ENCODE results near the gene GSTP1. TPM values are rescaled to one million over a fixed set of nuclear protein-coding genes. Genes with fewer than 3 reads are reported as not detected.

Gene GSTP1
- polyA plus RNA-seq (2013, experiment 1 of 2): 535 TPM
- 543 TPM for polyA plus RNA-seq (2013, experiment 2 of 2)

DNA sequence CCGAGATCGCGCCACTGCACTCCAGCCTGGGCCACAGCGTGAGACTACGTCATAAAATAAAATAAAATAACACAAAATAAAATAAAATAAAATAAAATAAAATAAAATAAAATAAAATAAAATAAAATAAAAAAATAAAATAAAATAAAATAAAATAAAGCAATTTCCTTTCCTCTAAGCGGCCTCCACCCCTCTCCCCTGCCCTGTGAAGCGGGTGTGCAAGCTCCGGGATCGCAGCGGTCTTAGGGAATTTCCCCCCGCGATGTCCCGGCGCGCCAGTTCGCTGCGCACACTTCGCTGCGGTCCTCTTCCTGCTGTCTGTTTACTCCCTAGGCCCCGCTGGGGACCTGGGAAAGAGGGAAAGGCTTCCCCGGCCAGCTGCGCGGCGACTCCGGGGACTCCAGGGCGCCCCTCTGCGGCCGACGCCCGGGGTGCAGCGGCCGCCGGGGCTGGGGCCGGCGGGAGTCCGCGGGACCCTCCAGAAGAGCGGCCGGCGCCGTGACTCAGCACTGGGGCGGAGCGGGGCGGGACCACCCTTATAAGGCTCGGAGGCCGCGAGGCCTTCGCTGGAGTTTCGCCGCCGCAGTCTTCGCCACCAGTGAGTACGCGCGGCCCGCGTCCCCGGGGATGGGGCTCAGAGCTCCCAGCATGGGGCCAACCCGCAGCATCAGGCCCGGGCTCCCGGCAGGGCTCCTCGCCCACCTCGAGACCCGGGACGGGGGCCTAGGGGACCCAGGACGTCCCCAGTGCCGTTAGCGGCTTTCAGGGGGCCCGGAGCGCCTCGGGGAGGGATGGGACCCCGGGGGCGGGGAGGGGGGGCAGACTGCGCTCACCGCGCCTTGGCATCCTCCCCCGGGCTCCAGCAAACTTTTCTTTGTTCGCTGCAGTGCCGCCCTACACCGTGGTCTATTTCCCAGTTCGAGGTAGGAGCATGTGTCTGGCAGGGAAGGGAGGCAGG lies at the start of gene GSTP1:
TSS of gene GSTP1 (plus strand) at position 566 of the 958 bp plus-strand sequence. CDS start at position 598, 32 bp downstream.
- Histone ChIP-seq H2AFZ (ENCODE audit: low read depth, low read length) (no peak within 1 kb of the TSS), H3K36me3 (ENCODE audit: control insufficient read depth in 1 of 2, insufficient read depth in 2 of 2, low read depth in 1 of 2, low read length in 2 of 2) (peaks cover 23 to 31% of the 10 kb centered on the region in 2 experiments), H2BK120ac (ENCODE audit: low read depth, low read length) (peak within 1 kb of the TSS; percentile 96), H3K4me3 (ENCODE audit: insufficient read depth in 1 of 2, low read depth in 1 of 2, low read length in 2 of 2) (peak within 1 kb of the TSS; percentile 84 to 85), H4K91ac (ENCODE audit: low read length) (peak within 1 kb of the TSS; percentile 77), H3K9ac (ENCODE audit: low read length) (peak within 1 kb of the TSS; percentile 92), H2BK5ac (ENCODE audit: low read depth, low read length, poor library complexity, severe bottlenecking) (peak within 1 kb of the TSS; percentile 71), H3K18ac (ENCODE audit: low read depth in 1 of 2, low read length in 2 of 2) (peak within 1 kb of the TSS; percentile 34 to 94), H2AK5ac (ENCODE audit: low read length, severe bottlenecking) (peak within 1 kb of the TSS; percentile 65), H3K14ac (ENCODE audit: low read length in 2 of 2) (peak within 1 kb of the TSS; percentile 14 to 39), H3K9me3 (ENCODE audit: control insufficient read depth, low read length) (no peaks in the 10 kb centered on the region), H3K4me2 (ENCODE audit: low read length, poor library complexity, severe bottlenecking) (peak within 1 kb of the TSS; percentile 76), H2BK12ac (ENCODE audit: low read length in 2 of 2) (peak within 1 kb of the TSS in 1 of 2 experiments; percentile 64), H2BK15ac (ENCODE audit: low read depth, poor library complexity, severe bottlenecking) (peak within 1 kb of the TSS; percentile 63), H3K4me1 (ENCODE audit: control insufficient read depth, insufficient read depth, low read depth, low read length) (peaks cover 38% of the 10 kb centered on the region), H3K79me1 (replicated peaks; ENCODE audit: low read length, poor library complexity, severe bottlenecking) (peaks cover 4% of the 10 kb centered on the region), H4K8ac (ENCODE audit: low read length) (peak within 1 kb of the TSS; percentile 82), H3K23ac (ENCODE audit: low read length in 2 of 2) (no peak within 1 kb of the TSS), H3K27me3 (ENCODE audit: control insufficient read depth in 1 of 2, insufficient read depth in 1 of 2, low read length in 2 of 2) (peaks cover 0 to 32% of the 10 kb centered on the region in 2 experiments), H3K27ac (ENCODE audit: low read length, poor library complexity, severe bottlenecking) (peak within 1 kb of the TSS; percentile 74), H3K4ac (ENCODE audit: low read depth in 1 of 2, low read length in 2 of 2) (peak within 1 kb of the TSS; percentile 58 to 82)
- under 1% methylated on average over 66 of the region's 81 CpGs for WGBS
- peak; percentile 94 for DNase-seq

DNA sequence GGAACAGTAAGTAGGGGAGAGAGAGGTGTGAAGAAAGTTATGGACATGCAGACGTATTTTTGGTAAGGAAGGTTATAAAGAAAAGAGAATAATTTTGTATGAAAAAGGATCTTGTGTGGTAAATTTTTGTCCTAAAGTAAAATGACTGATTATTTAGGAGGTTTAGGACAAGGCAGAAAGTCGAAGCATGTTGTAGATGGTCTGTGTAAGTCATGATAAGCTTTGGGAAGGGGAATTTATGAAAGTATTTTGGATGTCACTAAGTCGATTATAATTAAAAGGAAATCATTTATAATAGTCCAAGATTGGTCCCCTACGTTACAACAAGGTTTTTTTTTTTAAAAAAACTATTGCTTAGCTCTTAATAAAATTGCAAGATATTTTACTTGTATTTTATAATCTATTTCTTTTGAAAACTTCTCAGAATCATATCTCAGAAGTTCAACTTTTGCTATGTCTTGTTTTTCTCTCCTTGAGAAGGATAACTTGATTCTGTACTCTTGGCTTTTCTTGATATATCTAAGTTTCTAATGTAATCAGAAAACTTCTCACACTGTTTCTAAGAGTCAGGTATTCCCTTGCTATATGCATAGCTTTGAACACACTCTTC lies 49.4 kb upstream of the GSTP1 start:
- H2AFZ ChIP-seq (ENCODE audit: low read depth, low read length): no peak overlapping the region
- no peak overlapping the region for H3K4me2 ChIP-seq (ENCODE audit: low read length, poor library complexity, severe bottlenecking)
- 5% methylated on average over 2 of the region's 4 CpGs for WGBS
- H3K79me1 ChIP-seq (replicated peaks; ENCODE audit: low read length, poor library complexity, severe bottlenecking): no peaks in the 10 kb centered on the region
- DNase-seq: peak; percentile 23
- H4K8ac ChIP-seq (ENCODE audit: low read length): no peak overlapping the region
- H3K27me3 ChIP-seq (ENCODE audit: control insufficient read depth in 1 of 2, insufficient read depth in 1 of 2, low read length in 2 of 2): peaks cover 0 to 3% of the 10 kb centered on the region in 2 experiments
- H3K4me3 ChIP-seq (ENCODE audit: insufficient read depth in 1 of 2, low read depth in 1 of 2, low read length in 2 of 2): no peak overlapping the region
- no peak overlapping the region for H2BK12ac ChIP-seq (ENCODE audit: low read length in 2 of 2)
- no peak overlapping the region for H2BK15ac ChIP-seq (ENCODE audit: low read depth, poor library complexity, severe bottlenecking)
- H3K23ac ChIP-seq (ENCODE audit: low read length in 2 of 2): no peak overlapping the region
- no peak overlapping the region for H3K9ac ChIP-seq (ENCODE audit: low read length)
- H3K36me3 ChIP-seq (ENCODE audit: control insufficient read depth in 1 of 2, insufficient read depth in 2 of 2, low read depth in 1 of 2, low read length in 2 of 2): no peaks in the 10 kb centered on the region
- H3K4me1 ChIP-seq (ENCODE audit: control insufficient read depth, insufficient read depth, low read depth, low read length): peaks cover 8% of the 10 kb centered on the region
- H4K91ac ChIP-seq (ENCODE audit: low read length): no peak overlapping the region
- H2AK5ac ChIP-seq (ENCODE audit: low read length, severe bottlenecking): no peak overlapping the region
- H3K18ac ChIP-seq (ENCODE audit: low read depth in 1 of 2, low read length in 2 of 2): no peak overlapping the region
- no peak overlapping the region for H2BK5ac ChIP-seq (ENCODE audit: low read depth, low read length, poor library complexity, severe bottlenecking)
- H2BK120ac ChIP-seq (ENCODE audit: low read depth, low read length): no peak overlapping the region
- H3K9me3 ChIP-seq (ENCODE audit: control insufficient read depth, low read length): peaks cover 29% of the 10 kb centered on the region
- no peak overlapping the region for H3K14ac ChIP-seq (ENCODE audit: low read length in 2 of 2)
- no peak overlapping the region for H3K27ac ChIP-seq (ENCODE audit: low read length, poor library complexity, severe bottlenecking)
- H3K4ac ChIP-seq (ENCODE audit: low read depth in 1 of 2, low read length in 2 of 2): no peak overlapping the region

DNA sequence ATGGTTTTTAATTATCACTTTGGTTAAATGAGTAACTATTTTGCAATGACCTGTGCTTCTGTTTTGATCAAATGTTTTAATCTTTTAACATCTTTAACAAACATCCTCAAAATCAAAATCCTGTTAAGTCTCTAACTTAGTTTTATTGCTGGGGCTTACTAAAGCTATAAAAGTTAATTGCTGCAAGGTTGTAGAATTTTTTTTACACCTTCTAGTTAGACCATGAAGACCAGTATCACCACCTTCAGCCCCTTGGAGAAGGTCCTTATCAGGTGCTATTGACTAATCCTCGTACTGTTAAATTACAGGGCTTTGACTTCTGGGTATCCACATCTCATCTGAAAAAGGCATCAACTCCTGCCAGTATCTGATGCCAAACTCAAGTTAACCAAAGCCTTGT lies 48.1 kb upstream of the GSTP1 start:
- Histone ChIP-seq H2AFZ (ENCODE audit: low read depth, low read length) (no peak overlapping the region), H3K27me3 (ENCODE audit: control insufficient read depth in 1 of 2, insufficient read depth in 1 of 2, low read length in 2 of 2) (no peaks in the 10 kb centered on the region), H2BK12ac (ENCODE audit: low read length in 2 of 2) (no peak overlapping the region), H3K9me3 (ENCODE audit: control insufficient read depth, low read length) (peaks cover 29% of the 10 kb centered on the region), H3K27ac (ENCODE audit: low read length, poor library complexity, severe bottlenecking) (no peak overlapping the region), H3K36me3 (ENCODE audit: control insufficient read depth in 1 of 2, insufficient read depth in 2 of 2, low read depth in 1 of 2, low read length in 2 of 2) (no peaks in the 10 kb centered on the region), H2AK5ac (ENCODE audit: low read length, severe bottlenecking) (no peak overlapping the region), H4K91ac (ENCODE audit: low read length) (no peak overlapping the region), H3K18ac (ENCODE audit: low read depth in 1 of 2, low read length in 2 of 2) (no peak overlapping the region), H3K9ac (ENCODE audit: low read length) (no peak overlapping the region), H3K4me1 (ENCODE audit: control insufficient read depth, insufficient read depth, low read depth, low read length) (no peaks in the 10 kb centered on the region), H3K4me2 (ENCODE audit: low read length, poor library complexity, severe bottlenecking) (no peak overlapping the region), H2BK15ac (ENCODE audit: low read depth, poor library complexity, severe bottlenecking) (no peak overlapping the region), H3K23ac (ENCODE audit: low read length in 2 of 2) (no peak overlapping the region), H3K4me3 (ENCODE audit: insufficient read depth in 1 of 2, low read depth in 1 of 2, low read length in 2 of 2) (no peak overlapping the region), H3K14ac (ENCODE audit: low read length in 2 of 2) (no peak overlapping the region), H2BK5ac (ENCODE audit: low read depth, low read length, poor library complexity, severe bottlenecking) (no peak overlapping the region), H2BK120ac (ENCODE audit: low read depth, low read length) (no peak overlapping the region), H3K79me1 (replicated peaks; ENCODE audit: low read length, poor library complexity, severe bottlenecking) (no peaks in the 10 kb centered on the region), H3K4ac (ENCODE audit: low read depth in 1 of 2, low read length in 2 of 2) (no peak overlapping the region), H4K8ac (ENCODE audit: low read length) (no peak overlapping the region)
- no peak for DNase-seq
- 71% methylated on average over 1 of the region's 1 CpG for WGBS

DNA sequence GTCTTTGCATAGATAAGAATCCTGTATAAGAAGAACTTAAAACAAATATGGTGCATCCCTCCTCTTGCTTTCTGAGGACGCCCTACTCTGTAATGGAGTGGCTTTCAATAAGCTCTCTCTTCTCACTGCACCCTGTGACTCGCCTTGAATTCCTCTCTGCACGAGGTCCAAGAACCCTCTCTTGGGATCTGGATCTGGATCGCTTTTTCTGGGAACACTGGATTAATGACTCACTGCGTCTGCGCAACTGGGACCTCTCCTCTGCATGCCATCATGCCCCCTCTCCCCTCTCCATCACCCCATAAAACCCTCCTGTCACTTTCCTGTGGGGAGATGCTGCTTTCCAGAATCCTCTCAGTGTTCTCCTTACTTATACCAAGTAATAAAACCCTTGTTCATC lies 45.3 kb upstream of the GSTP1 start:
- Histone ChIP-seq H2BK120ac (ENCODE audit: low read depth, low read length) (no peak overlapping the region), H3K4me2 (ENCODE audit: low read length, poor library complexity, severe bottlenecking) (no peak overlapping the region), H3K9me3 (ENCODE audit: control insufficient read depth, low read length) (peaks cover 20% of the 10 kb centered on the region), H2BK15ac (ENCODE audit: low read depth, poor library complexity, severe bottlenecking) (no peak overlapping the region), H2BK12ac (ENCODE audit: low read length in 2 of 2) (no peak overlapping the region), H4K91ac (ENCODE audit: low read length) (no peak overlapping the region), H3K4me3 (ENCODE audit: insufficient read depth in 1 of 2, low read depth in 1 of 2, low read length in 2 of 2) (no peak overlapping the region), H3K18ac (ENCODE audit: low read depth in 1 of 2, low read length in 2 of 2) (no peak overlapping the region), H3K23ac (ENCODE audit: low read length in 2 of 2) (no peak overlapping the region), H3K4me1 (ENCODE audit: control insufficient read depth, insufficient read depth, low read depth, low read length) (peaks cover 3% of the 10 kb centered on the region), H2AK5ac (ENCODE audit: low read length, severe bottlenecking) (no peak overlapping the region), H3K79me1 (replicated peaks; ENCODE audit: low read length, poor library complexity, severe bottlenecking) (no peaks in the 10 kb centered on the region), H3K36me3 (ENCODE audit: control insufficient read depth in 1 of 2, insufficient read depth in 2 of 2, low read depth in 1 of 2, low read length in 2 of 2) (no peaks in the 10 kb centered on the region), H3K27ac (ENCODE audit: low read length, poor library complexity, severe bottlenecking) (no peak overlapping the region), H3K27me3 (ENCODE audit: control insufficient read depth in 1 of 2, insufficient read depth in 1 of 2, low read length in 2 of 2) (peaks cover 0 to 6% of the 10 kb centered on the region in 2 experiments), H3K4ac (ENCODE audit: low read depth in 1 of 2, low read length in 2 of 2) (no peak overlapping the region), H2AFZ (ENCODE audit: low read depth, low read length) (no peak overlapping the region), H2BK5ac (ENCODE audit: low read depth, low read length, poor library complexity, severe bottlenecking) (no peak overlapping the region), H3K9ac (ENCODE audit: low read length) (no peak overlapping the region), H3K14ac (ENCODE audit: low read length in 2 of 2) (no peak overlapping the region), H4K8ac (ENCODE audit: low read length) (no peak overlapping the region)
- no peak for DNase-seq
- WGBS: 65% methylated on average over 6 of the region's 6 CpGs
